ENCODE measurements around the gene TUBGCP3. TPM values are rescaled to one million over a fixed set of nuclear protein-coding genes. Genes with fewer than 3 reads are reported as not detected.

The TUBGCP3 gene
- total and polyA plus RNA-seq, 2 experiments from 2014 or later, result 12.8 to 40.2 TPM

DNA sequence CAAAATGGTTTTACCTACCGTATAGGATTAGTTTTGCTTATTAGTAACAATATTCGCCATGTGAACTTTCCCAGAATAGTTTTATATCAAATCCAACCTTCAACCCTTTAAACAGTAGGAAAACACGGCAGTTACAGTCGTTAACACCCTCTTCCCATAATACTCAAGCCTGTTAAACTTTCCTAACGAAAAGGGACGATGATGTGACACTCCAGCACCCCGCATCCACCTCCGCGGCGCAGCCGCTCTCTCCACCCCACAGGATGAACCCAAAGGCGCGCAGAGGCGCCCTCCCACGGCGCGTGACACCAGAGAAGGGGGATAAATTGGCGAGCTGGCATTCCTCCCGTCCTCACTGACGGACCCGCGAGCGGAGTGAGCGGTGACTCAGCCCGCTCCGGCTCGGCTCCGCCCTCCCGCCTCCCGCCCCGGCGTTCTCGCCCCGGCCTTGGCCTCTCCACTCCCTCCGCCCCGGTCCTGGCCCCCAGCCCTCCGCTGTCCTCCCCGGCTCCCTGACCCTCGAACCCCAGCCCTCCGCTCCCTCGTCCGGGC lies 665 bp downstream of the TUBGCP3 start:
- Mint-ChIP-seq H3K4me1 (peaks cover 25% of the 10 kb centered on the region), H3K36me3 (ENCODE audit: low read depth) (peaks cover 6% of the 10 kb centered on the region; the same call in 2 of the 3 replicates), H3K27me3 (ENCODE audit: insufficient read depth, low read depth, poor library complexity) (no peaks in the 10 kb centered on the region), H3K27ac (peak overlapping the region; percentile 91), H3K4me3 (peak overlapping the region; percentile 97), H3K9me3 (no peaks in the 10 kb centered on the region)
- H3K27ac ChIP-seq (ENCODE audit: low read depth), result peak overlapping the region; percentile 95
- peak overlapping the region; percentile 85 for H3K4me2 ChIP-seq
- no peaks in the 10 kb centered on the region; the same call in 1 of the 2 replicates for H3K36me3 ChIP-seq (ENCODE audit: insufficient read depth)
- H3K79me2 ChIP-seq (replicated peaks; ENCODE audit: insufficient read depth), result peaks cover 51% of the 10 kb centered on the region
- TF ChIP-seq, protein P1, sequence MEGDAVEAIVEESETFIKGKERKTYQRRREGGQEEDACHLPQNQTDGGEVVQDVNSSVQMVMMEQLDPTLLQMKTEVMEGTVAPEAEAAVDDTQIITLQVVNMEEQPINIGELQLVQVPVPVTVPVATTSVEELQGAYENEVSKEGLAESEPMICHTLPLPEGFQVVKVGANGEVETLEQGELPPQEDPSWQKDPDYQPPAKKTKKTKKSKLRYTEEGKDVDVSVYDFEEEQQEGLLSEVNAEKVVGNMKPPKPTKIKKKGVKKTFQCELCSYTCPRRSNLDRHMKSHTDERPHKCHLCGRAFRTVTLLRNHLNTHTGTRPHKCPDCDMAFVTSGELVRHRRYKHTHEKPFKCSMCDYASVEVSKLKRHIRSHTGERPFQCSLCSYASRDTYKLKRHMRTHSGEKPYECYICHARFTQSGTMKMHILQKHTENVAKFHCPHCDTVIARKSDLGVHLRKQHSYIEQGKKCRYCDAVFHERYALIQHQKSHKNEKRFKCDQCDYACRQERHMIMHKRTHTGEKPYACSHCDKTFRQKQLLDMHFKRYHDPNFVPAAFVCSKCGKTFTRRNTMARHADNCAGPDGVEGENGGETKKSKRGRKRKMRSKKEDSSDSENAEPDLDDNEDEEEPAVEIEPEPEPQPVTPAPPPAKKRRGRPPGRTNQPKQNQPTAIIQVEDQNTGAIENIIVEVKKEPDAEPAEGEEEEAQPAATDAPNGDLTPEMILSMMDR (conservative IDR thresholded peaks at IDR 0.05; ENCODE audit: low read depth in 2 of 2), result no peak
- TF ChIP-seq JUNB (IDR thresholded peaks at IDR 0.05; ENCODE audit: unreplicated experiment) (no peak), EZH2 (IDR thresholded peaks at IDR 0.05; ENCODE audit: low read depth, unreplicated experiment) (no peak), CREB1 (CRISPR knock-in tag; IDR thresholded peaks at IDR 0.05; ENCODE audit: low read depth) (no peak), EZH2phosphoT487 (IDR thresholded peaks at IDR 0.05; ENCODE audit: unreplicated experiment) (no peak), ZNF114 (CRISPR knock-in tag; IDR thresholded peaks at IDR 0.05) (no peak), NANOG (IDR thresholded peaks at IDR 0.05; ENCODE audit: borderline replicate concordance) (no peak), ZNF331 (CRISPR knock-in tag; IDR thresholded peaks at IDR 0.05; ENCODE audit: low read depth) (no peak), POLR2AphosphoS5 (IDR thresholded peaks at IDR 0.05; ENCODE audit: low read depth) (no peak), STAT1 (IDR thresholded peaks at IDR 0.05; ENCODE audit: unreplicated experiment) (no peak)
- TF ChIP-seq, protein P2, sequence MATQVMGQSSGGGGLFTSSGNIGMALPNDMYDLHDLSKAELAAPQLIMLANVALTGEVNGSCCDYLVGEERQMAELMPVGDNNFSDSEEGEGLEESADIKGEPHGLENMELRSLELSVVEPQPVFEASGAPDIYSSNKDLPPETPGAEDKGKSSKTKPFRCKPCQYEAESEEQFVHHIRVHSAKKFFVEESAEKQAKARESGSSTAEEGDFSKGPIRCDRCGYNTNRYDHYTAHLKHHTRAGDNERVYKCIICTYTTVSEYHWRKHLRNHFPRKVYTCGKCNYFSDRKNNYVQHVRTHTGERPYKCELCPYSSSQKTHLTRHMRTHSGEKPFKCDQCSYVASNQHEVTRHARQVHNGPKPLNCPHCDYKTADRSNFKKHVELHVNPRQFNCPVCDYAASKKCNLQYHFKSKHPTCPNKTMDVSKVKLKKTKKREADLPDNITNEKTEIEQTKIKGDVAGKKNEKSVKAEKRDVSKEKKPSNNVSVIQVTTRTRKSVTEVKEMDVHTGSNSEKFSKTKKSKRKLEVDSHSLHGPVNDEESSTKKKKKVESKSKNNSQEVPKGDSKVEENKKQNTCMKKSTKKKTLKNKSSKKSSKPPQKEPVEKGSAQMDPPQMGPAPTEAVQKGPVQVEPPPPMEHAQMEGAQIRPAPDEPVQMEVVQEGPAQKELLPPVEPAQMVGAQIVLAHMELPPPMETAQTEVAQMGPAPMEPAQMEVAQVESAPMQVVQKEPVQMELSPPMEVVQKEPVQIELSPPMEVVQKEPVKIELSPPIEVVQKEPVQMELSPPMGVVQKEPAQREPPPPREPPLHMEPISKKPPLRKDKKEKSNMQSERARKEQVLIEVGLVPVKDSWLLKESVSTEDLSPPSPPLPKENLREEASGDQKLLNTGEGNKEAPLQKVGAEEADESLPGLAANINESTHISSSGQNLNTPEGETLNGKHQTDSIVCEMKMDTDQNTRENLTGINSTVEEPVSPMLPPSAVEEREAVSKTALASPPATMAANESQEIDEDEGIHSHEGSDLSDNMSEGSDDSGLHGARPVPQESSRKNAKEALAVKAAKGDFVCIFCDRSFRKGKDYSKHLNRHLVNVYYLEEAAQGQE (IDR thresholded peaks at IDR 0.05; ENCODE audit: unreplicated experiment), result no peak
- TF ChIP-seq, protein P3, sequence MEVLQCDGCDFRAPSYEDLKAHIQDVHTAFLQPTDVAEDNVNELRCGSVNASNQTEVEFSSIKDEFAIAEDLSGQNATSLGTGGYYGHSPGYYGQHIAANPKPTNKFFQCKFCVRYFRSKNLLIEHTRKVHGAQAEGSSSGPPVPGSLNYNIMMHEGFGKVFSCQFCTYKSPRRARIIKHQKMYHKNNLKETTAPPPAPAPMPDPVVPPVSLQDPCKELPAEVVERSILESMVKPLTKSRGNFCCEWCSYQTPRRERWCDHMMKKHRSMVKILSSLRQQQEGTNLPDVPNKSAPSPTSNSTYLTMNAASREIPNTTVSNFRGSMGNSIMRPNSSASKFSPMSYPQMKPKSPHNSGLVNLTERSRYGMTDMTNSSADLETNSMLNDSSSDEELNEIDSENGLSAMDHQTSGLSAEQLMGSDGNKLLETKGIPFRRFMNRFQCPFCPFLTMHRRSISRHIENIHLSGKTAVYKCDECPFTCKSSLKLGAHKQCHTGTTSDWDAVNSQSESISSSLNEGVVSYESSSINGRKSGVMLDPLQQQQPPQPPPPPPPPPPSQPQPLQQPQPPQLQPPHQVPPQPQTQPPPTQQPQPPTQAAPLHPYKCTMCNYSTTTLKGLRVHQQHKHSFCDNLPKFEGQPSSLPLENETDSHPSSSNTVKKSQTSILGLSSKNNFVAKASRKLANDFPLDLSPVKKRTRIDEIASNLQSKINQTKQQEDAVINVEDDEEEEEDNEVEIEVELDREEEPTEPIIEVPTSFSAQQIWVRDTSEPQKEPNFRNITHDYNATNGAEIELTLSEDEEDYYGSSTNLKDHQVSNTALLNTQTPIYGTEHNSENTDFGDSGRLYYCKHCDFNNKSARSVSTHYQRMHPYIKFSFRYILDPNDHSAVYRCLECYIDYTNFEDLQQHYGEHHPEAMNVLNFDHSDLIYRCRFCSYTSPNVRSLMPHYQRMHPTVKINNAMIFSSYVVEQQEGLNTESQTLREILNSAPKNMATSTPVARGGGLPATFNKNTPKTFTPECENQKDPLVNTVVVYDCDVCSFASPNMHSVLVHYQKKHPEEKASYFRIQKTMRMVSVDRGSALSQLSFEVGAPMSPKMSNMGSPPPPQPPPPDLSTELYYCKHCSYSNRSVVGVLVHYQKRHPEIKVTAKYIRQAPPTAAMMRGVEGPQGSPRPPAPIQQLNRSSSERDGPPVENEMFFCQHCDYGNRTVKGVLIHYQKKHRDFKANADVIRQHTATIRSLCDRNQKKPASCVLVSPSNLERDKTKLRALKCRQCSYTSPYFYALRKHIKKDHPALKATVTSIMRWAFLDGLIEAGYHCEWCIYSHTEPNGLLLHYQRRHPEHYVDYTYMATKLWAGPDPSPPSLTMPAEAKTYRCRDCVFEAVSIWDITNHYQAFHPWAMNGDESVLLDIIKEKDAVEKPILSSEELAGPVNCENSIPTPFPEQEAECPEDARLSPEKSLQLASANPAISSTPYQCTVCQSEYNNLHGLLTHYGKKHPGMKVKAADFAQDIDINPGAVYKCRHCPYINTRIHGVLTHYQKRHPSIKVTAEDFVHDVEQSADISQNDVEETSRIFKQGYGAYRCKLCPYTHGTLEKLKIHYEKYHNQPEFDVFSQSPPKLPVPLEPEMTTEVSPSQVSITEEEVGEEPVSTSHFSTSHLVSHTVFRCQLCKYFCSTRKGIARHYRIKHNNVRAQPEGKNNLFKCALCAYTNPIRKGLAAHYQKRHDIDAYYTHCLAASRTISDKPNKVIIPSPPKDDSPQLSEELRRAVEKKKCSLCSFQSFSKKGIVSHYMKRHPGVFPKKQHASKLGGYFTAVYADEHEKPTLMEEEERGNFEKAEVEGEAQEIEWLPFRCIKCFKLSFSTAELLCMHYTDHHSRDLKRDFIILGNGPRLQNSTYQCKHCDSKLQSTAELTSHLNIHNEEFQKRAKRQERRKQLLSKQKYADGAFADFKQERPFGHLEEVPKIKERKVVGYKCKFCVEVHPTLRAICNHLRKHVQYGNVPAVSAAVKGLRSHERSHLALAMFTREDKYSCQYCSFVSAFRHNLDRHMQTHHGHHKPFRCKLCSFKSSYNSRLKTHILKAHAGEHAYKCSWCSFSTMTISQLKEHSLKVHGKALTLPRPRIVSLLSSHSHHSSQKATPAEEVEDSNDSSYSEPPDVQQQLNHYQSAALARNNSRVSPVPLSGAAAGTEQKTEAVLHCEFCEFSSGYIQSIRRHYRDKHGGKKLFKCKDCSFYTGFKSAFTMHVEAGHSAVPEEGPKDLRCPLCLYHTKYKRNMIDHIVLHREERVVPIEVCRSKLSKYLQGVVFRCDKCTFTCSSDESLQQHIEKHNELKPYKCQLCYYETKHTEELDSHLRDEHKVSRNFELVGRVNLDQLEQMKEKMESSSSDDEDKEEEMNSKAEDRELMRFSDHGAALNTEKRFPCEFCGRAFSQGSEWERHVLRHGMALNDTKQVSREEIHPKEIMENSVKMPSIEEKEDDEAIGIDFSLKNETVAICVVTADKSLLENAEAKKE (CRISPR knock-in tag; IDR thresholded peaks at IDR 0.05), result no peak
- TF ChIP-seq, protein P4, sequence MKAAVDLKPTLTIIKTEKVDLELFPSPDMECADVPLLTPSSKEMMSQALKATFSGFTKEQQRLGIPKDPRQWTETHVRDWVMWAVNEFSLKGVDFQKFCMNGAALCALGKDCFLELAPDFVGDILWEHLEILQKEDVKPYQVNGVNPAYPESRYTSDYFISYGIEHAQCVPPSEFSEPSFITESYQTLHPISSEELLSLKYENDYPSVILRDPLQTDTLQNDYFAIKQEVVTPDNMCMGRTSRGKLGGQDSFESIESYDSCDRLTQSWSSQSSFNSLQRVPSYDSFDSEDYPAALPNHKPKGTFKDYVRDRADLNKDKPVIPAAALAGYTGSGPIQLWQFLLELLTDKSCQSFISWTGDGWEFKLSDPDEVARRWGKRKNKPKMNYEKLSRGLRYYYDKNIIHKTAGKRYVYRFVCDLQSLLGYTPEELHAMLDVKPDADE (IDR thresholded peaks at IDR 0.05), result no peak
- no peaks in the 10 kb centered on the region; the same call in 1 of the 2 replicates for H4K20me1 ChIP-seq (replicated peaks; ENCODE audit: insufficient read depth)
- no peaks in the 10 kb centered on the region for H3F3A ChIP-seq (replicated peaks; ENCODE audit: low read depth)
- no peaks in the 10 kb centered on the region for H3K27me3 ChIP-seq (ENCODE audit: insufficient read depth)
- peaks cover 9% of the 10 kb centered on the region; the same call in 1 of the 2 replicates for H3K4me1 ChIP-seq (ENCODE audit: insufficient read depth)
- ATAC-seq (peak; percentile 86), DNase-seq (ENCODE audit: low spot score) (peak; percentile 76)
- H3K4me3 ChIP-seq, result peak overlapping the region; percentile 74
- H3K9me2 ChIP-seq (ENCODE audit: insufficient read depth), result no peaks in the 10 kb centered on the region
- peak overlapping the region; percentile 98; the same call in 1 of the 2 replicates for H2AFZ ChIP-seq
